ENCODE measurements around the gene CDH9.

- no peak for TF ChIP-seq CTCF (IDR thresholded peaks at IDR 0.05)
- TF ChIP-seq POLR2A (IDR thresholded peaks at IDR 0.05): no peak
These were observed 79.1 kb downstream of the CDH9 start for GRCh38 chr5:26959290-26959689.
